Activated T-cell treated with anti-CD3 and anti-CD28 coated beads, Interleukin-2, amount 50 U/mL, for 24 hours (primary cell): Measurements from ENCODE around the gene RTEL1.
A peak's percentile ranks its signal among the peaks of the same experiment; 100 is the strongest.
"Not testable (repeated sequence)": the region's sequence is repeated elsewhere in the genome, so short reads cannot be mapped to it uniquely, and the experiment has no call there.

Source experiments
- DNase-seq: peaks from one replicate; pipeline ENCODE4 v3.0.0-alpha.2; 2020
- H3K27ac Mint-ChIP-seq: 2 replicates; pipeline ENCODE4 v1.8.0; 2020; ENCODE audit warnings: mild to moderate bottlenecking, mixed read lengths
- H3K27me3 Mint-ChIP-seq: 2 replicates; pipeline ENCODE4 v1.8.0; 2020; ENCODE audit warnings: mixed read lengths
- H3K36me3 Mint-ChIP-seq: 2 replicates; pipeline ENCODE4 v1.8.0; 2020; ENCODE audit warnings: low read depth, mixed read lengths
- H3K4me1 Mint-ChIP-seq: 2 replicates; pipeline ENCODE4 v1.8.0; 2020; ENCODE audit warnings: low read depth, mixed read lengths
- H3K4me3 Mint-ChIP-seq: 2 replicates; pipeline ENCODE4 v1.8.0; 2020; ENCODE audit warnings: mild to moderate bottlenecking, moderate library complexity, mixed read lengths
- H3K9me3 Mint-ChIP-seq: 2 replicates; pipeline ENCODE4 v1.8.0; 2020; ENCODE audit warnings: mixed read lengths

Gene RTEL1, protein sequence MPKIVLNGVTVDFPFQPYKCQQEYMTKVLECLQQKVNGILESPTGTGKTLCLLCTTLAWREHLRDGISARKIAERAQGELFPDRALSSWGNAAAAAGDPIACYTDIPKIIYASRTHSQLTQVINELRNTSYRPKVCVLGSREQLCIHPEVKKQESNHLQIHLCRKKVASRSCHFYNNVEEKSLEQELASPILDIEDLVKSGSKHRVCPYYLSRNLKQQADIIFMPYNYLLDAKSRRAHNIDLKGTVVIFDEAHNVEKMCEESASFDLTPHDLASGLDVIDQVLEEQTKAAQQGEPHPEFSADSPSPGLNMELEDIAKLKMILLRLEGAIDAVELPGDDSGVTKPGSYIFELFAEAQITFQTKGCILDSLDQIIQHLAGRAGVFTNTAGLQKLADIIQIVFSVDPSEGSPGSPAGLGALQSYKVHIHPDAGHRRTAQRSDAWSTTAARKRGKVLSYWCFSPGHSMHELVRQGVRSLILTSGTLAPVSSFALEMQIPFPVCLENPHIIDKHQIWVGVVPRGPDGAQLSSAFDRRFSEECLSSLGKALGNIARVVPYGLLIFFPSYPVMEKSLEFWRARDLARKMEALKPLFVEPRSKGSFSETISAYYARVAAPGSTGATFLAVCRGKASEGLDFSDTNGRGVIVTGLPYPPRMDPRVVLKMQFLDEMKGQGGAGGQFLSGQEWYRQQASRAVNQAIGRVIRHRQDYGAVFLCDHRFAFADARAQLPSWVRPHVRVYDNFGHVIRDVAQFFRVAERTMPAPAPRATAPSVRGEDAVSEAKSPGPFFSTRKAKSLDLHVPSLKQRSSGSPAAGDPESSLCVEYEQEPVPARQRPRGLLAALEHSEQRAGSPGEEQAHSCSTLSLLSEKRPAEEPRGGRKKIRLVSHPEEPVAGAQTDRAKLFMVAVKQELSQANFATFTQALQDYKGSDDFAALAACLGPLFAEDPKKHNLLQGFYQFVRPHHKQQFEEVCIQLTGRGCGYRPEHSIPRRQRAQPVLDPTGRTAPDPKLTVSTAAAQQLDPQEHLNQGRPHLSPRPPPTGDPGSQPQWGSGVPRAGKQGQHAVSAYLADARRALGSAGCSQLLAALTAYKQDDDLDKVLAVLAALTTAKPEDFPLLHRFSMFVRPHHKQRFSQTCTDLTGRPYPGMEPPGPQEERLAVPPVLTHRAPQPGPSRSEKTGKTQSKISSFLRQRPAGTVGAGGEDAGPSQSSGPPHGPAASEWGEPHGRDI (N-terminal part only)

DNA sequence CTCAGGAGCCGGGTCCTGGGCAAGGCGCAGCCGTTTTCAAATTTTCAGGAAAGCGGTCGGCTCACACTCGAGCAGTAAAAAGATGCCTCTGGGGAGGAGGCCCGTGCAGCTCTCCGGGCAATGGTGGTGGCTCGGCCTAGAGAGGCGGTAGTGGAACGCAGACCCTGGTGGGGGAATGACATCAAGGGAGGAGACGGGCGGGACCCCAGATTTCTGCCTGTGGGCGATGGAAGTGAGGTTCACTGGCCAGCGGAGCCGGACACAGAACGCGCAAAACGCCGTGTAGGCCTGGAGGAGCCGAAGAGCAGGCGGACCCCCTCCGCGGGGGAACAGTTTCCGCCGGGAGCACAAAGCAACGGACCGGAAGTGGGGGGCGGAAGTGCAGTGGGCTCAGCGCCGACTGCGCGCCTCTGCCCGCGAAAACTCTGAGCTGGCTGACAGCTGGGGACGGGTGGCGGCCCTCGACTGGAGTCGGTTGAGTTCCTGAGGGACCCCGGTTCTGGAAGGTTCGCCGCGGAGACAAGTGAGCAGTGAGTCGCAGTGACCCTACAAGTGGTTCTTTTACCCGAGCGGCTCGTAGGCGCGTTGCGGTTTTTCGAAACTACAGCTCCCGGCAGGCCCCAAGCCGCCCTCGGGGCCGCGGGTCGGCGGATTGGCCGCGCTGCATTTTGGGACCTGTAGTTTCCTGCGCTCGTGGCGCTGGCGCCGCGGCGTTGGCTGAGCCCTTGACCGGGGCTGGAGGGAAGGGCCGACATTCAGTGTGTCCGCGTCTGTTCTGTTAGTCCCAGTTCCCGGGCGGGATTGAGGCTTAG lies at the start of gene RTEL1:
Gene RTEL1, plus strand, starts transcription at position 376 of the 812 bp plus-strand sequence. CDS start 1,091 bp downstream, outside the sequence.
- DNase-seq: peak; percentile 97
- Mint-ChIP-seq H3K4me3 (peak within 1 kb of the TSS; percentile 97), H3K9me3 (no peaks in the 10 kb centered on the region), H3K4me1 (peaks cover 42% of the 10 kb centered on the region), H3K27ac (peak within 1 kb of the TSS; percentile 99), H3K36me3 (peaks cover 53% of the 10 kb centered on the region), H3K27me3 (no peaks in the 10 kb centered on the region)

DNA sequence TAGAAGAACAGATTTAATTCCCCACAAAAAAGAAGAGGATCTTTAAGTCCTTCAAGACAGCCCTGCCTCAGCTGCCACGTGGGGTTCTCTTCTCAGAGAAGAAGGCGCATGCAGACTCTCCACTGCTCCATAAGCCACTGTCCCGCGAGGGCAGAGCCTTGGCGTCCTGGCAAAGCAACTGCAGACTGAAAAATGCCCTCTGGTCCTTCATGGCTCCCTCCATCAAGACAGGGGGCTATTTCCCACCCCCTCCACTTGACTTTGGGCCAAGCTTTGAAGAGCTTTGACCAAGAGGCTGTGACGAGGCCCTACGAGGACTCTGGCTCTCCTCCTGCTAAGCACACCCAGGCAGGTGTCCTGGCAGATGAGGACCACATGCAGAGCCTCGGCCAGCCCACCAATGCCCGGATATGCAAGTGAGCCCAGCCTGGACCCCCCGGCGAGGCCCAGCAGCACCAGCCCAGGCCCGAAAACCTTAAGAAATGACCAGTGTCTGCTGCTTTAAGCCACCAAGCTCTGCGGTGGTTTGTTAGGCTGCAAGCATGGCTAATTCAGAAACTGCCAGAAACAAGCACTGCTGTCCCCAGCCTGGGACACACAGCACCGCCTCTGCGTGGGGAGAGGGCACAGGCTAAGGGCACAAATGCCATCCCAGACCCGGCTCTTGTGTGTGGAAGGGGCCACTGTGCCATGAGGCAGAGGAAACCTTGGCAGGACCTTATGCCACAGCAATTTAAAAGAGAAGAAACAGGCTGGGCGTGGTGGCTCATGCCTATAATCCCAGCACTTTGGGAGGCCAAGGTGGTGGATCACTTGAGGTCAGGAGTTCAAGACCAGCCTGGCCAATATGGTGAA lies 47.3 kb upstream of the RTEL1 start:
- no peak overlapping the region for H3K27ac Mint-ChIP-seq
- H3K4me1 Mint-ChIP-seq: peaks cover 10% of the 10 kb centered on the region
- H3K27me3 Mint-ChIP-seq: no peaks in the 10 kb centered on the region
- H3K36me3 Mint-ChIP-seq: peaks cover 34% of the 10 kb centered on the region
- no peaks in the 10 kb centered on the region for H3K9me3 Mint-ChIP-seq
- no peak overlapping the region for H3K4me3 Mint-ChIP-seq
- no peak for DNase-seq

DNA sequence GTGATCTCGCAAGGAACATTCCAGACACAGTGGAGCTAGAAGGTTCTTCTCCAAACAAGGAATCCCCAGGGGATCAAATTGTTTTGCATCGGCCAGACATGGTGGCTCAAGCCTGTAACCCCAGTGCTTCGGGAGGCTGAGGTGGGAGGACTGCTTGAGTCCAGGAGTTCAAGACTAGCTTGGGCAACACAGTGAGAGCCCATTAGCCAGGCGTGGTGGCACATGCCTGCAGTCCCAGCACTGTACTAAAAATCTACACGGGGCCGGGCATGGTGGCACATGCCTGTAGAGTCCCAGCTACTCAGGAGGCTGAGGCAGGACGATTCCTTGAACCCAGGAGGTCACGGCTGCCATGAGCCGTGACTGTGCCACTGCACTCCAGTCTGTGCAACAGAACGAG lies 46.5 kb upstream of the RTEL1 start:
- no peak for DNase-seq

DNA sequence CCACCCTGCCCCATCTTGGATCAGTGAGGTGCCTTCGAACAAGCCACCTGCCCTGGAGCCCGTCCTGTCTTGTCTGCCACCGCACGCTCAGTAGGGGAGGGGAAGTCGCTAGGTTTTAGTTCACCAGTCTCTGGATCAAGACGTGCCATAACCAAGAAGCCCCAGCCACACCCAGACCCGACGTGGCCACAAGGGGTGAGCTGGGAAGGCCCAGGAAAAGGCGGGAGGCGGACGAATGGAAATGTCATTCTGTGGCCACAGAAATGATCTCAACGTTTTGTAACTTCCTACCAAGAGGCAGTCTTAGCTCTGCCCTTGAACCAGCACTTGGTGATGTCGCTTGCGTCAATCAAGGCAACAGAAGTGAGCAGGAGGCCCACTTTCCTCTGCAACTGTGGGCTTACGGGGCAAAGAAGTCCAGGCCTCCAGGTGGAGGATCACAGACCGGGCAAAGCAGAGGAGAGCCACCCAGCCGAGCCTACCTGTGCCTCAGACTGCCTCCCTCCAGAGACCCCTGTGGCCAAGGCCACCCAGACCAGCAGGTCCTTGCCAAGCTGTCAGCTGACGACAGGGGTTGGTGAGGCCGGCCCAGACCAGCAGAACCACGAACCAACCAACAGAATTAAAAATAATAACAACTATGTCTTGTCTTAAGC lies 45.7 kb upstream of the RTEL1 start:
- Mint-ChIP-seq H3K36me3 (peaks cover 46% of the 10 kb centered on the region), H3K27ac (no peak overlapping the region), H3K4me3 (no peak overlapping the region)

More for the DNA sequence above, 46.5 kb upstream of the RTEL1 start:
- Mint-ChIP-seq H3K4me3 (no peak overlapping the region), H3K27me3 (no peaks in the 10 kb centered on the region), H3K4me1 (peaks cover 7% of the 10 kb centered on the region), H3K36me3 (peaks cover 39% of the 10 kb centered on the region), H3K27ac (no peak overlapping the region), H3K9me3 (no peaks in the 10 kb centered on the region)

DNA sequence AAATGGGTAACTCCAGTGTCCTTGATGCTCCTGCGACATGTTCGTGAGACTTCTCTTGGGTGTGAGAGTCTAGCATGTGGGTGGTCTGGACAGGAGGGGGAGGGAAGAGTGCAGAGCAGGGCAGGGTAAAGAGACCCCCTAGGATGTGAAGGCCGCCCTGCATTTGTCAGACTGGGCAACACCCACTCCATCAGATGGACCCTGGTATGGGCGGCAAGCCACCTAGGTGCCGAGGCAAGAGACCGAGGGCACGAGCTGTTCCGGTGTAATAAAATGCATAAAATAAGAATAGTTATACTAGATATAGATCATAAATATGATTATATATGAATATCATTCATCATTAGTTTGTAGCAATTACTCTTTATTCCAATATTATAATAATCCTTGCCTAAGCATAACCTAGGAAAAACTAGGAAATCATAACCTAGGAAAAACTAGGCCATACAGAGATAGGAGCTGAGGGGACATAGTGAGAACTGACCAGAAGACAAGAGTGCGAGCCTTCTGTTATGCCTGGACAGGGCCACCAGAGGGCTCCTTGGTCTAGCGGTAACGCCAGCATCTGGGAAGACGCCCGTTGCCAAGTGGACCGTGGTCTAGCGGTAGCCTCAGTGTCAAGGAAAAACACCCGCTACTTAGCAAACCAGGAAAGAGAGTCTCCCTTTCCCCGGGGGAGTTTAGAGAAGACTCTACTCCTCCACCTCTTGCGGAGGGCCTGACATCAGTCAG lies 44.1 kb upstream of the RTEL1 start:
- not testable (repeated sequence) for H3K9me3 Mint-ChIP-seq, H3K27ac Mint-ChIP-seq, DNase-seq, H3K4me1 Mint-ChIP-seq, H3K4me3 Mint-ChIP-seq, H3K27me3 Mint-ChIP-seq
- H3K36me3 Mint-ChIP-seq: peaks cover 60% of the 10 kb centered on the region

More for the DNA sequence above, 45.7 kb upstream of the RTEL1 start:
- DNase-seq: no peak
- Mint-ChIP-seq H3K27me3 (no peaks in the 10 kb centered on the region), H3K9me3 (no peaks in the 10 kb centered on the region), H3K4me1 (peaks cover 4% of the 10 kb centered on the region)

DNA sequence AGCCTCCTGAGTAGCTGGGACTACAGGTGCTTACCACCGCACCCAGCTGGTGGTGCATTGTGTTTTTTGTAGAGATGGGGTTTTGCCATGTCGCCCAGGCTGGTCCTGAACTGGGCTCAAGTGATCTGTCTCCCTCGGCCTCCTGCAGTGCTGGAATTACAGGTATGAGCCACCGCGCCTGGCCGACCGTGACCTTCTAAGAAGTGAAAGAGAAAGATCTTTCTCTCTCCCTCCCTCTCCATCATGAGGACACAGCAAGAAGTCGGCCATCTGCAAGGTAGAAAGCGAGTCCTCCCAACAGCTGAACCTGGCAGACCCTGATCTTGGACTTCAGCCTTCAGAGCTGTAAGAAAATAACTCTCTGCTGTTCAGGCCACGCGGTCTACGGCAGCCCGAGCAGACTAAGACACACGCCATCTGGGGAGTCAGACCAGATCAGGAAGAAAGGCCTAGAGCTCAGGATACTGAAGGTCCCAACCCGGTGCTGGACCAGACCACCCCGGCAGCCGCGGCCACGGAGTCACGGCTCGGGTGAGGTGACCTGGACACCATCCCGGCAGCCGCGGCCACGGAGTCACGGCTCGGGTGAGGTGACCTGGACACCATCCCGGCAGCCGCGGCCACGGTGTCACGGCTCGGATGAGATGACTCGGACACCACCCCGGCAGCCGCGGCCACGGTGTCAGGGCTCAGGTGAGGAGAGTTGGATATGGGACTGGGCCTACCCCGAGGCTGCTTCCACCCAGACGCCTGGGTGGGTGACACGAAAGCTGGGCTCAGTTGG lies 40.8 kb upstream of the RTEL1 start:
- no peak overlapping the region for H3K27ac Mint-ChIP-seq
- no peaks in the 10 kb centered on the region for H3K27me3 Mint-ChIP-seq
- H3K4me3 Mint-ChIP-seq: no peak overlapping the region
- DNase-seq: no peak
- peaks cover 16% of the 10 kb centered on the region for H3K4me1 Mint-ChIP-seq
- H3K9me3 Mint-ChIP-seq: no peaks in the 10 kb centered on the region
- H3K36me3 Mint-ChIP-seq: peaks cover 68% of the 10 kb centered on the region

DNA sequence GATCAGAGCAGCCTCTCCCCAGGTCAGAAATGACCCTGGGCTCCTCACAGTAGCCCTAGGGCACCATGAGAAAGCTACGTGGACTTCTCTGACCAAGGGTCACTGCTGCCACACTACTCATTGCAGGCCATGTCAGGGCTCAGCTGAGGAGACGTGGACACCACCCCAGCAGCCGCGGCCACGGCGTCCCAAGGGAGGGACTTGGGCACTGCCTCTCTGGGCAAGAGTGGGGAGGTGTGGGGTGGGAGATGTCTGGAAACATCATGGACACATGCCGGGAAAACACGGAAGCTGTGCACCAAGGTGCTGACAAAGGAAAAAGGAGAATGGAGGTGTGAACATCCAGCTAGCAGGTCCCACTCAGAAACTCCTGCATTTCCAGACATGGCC lies 40.2 kb upstream of the RTEL1 start:
- Mint-ChIP-seq H3K27ac (no peak overlapping the region), H3K27me3 (no peaks in the 10 kb centered on the region), H3K4me3 (no peak overlapping the region), H3K9me3 (no peaks in the 10 kb centered on the region), H3K36me3 (peaks cover 67% of the 10 kb centered on the region), H3K4me1 (peaks cover 21% of the 10 kb centered on the region)
- no peak for DNase-seq

DNA sequence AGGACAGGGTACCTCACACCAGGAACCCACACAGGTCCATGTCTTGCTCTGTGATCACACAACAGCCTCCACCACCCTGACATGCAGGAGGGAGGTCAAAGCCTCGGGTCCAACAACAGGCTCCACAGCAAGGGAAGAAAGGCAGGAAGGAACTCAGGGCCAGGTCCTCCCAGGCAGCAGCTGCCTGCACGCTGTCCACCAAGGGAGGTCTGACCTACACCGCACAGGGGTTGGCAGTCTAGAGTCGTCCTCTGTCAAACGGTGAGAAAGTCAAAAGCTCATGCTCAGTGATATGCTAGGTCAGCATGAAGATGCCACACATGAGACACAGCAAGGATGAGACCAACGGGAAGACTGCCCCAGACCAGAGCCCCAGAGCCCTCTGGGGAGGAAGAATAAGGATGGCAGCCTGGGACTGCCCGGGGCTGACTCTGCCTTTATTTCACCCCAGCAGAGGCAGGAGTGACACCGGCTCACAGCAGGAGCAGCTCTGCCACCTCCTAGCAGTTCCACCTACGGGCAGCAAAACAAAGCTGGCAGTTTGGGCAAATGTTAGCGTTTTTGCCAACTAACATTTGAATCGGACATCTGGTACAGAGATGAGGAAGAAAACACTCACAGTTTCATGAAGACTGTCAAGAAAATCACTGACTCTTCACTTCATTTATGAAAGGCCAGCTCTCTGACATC lies 39.7 kb upstream of the RTEL1 start:
- peaks cover 67% of the 10 kb centered on the region for H3K36me3 Mint-ChIP-seq
- H3K4me1 Mint-ChIP-seq: peaks cover 22% of the 10 kb centered on the region

DNA sequence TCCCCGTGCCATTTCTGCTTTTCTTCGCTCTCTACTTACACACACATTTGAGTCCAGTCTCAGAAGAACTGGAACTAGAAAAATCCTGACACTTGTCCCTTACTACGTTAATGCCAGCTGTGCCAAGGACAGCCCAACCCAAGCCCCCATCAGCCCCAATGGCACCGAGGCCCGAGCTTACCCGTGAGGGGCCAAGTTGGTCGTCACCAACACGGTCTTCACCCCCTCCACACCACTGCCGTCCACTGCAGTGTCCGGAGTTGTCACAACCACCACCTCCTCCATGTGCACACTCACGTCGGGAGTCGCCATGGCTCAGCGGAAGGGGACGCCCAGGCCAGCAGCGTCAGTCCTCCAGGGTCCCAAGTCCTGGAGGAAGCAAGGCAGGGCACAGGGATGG lies 39.0 kb upstream of the RTEL1 start:
- Mint-ChIP-seq H3K4me1 (peaks cover 22% of the 10 kb centered on the region), H3K9me3 (no peaks in the 10 kb centered on the region), H3K27ac (no peak overlapping the region), H3K4me3 (no peak overlapping the region), H3K27me3 (no peaks in the 10 kb centered on the region), H3K36me3 (peaks cover 63% of the 10 kb centered on the region)
- no peak for DNase-seq

More for the DNA sequence above, 39.7 kb upstream of the RTEL1 start:
- no peaks in the 10 kb centered on the region for H3K9me3 Mint-ChIP-seq
- no peak for DNase-seq
- H3K4me3 Mint-ChIP-seq: no peak overlapping the region
- H3K27me3 Mint-ChIP-seq: no peaks in the 10 kb centered on the region
- H3K27ac Mint-ChIP-seq: peak overlapping the region; percentile 18

DNA sequence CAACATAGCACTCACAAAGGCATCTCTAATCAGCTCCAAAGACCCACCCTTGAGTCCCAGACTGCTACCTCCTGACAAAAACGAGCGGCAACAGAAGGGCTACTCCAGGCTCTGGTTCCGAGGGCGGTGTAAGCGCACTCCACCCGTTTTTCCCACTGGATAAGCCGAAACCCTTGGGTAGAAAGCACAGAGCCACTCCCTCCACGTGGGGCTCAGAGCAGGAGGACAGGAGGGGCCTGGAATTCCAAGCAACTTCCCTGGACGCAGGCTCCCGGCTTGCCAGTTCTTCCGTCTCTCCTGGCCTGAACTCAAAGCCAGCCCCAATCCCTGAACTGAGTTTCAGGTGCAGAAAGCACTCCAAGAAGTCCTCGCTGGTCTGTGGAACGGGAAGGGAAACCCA lies 38.6 kb upstream of the RTEL1 start:
- Mint-ChIP-seq H3K36me3 (peaks cover 62% of the 10 kb centered on the region), H3K4me3 (no peak overlapping the region), H3K27ac (no peak overlapping the region), H3K27me3 (no peaks in the 10 kb centered on the region), H3K9me3 (no peaks in the 10 kb centered on the region), H3K4me1 (peaks cover 24% of the 10 kb centered on the region)
- no peak for DNase-seq

DNA sequence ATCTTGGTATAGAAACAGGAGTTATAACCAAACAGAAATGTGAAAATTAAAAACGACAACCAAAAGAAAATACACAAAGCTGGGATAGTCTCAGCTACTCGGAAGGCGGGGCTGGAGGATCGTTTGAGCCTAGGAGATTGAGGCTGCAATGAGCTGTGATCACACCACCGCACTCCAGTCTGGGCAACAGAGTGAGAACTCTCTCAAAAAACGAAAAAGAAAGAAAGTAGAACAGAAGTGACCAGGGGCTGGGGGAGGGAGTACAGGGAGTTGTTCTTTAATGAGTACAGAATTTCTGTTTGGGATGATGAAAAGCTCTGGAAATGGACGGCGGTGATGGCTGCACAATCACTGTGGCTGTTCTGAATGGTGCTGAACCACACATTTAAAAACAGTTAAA lies 37.1 kb upstream of the RTEL1 start:
- Mint-ChIP-seq H3K4me3 (no peak overlapping the region), H3K36me3 (peaks cover 52% of the 10 kb centered on the region), H3K9me3 (no peaks in the 10 kb centered on the region), H3K27me3 (no peaks in the 10 kb centered on the region), H3K27ac (no peak overlapping the region), H3K4me1 (peaks cover 29% of the 10 kb centered on the region)
- DNase-seq: no peak
